Endothelial cell of umbilical vein (primary cell): ENCODE data around the gene LOXHD1. TPM values are rescaled to one million over a fixed set of nuclear protein-coding genes. Genes with fewer than 3 reads are reported as not detected.

Experiments
- BruUV-seq: library from RNA; stranded (reverse); fragments of 400-500 nt; replicated peaks from 2 replicates; lab custom pipeline; 2021; lab: Mats Ljungman, UMichigan
- CTCF ChIA-PET: fragments of 300-600, 350-600 bp; sonication (Branson Sonifier 250); formaldehyde crosslinking; loops from one replicate; lab custom pipeline; 2021; ENCODE audit warnings: antibody characterized with exemption, inconsistent platforms; lab: Charles Lee
- POLR2A ChIA-PET: fragments of 300-600, 350-600 bp; sonication (Branson Sonifier 250); formaldehyde crosslinking; loops from one replicate; lab custom pipeline; 2021; ENCODE audit warnings: antibody characterized with exemption, inconsistent platforms; lab: Charles Lee
- DNase-seq: peaks from one replicate; pipeline ENCODE4 v3.0.0-alpha.2; 2011; ENCODE audit warnings: low read depth, low spot score
- FAIRE-seq: peaks from 2 replicates; lab custom pipeline; 2011; peaks lifted over from hg19 to GRCh38; lab: Jason Lieb, UNC
- H2AFZ ChIP-seq: 2 replicates; pipeline ENCODE4 v1.6.0; 2012; ENCODE audit warnings: low read depth, low read length, control low read depth, inconsistent platforms
- H3K27ac ChIP-seq: 2 replicates; pipeline ENCODE4 v1.5.1; 2011; ENCODE audit warnings: low read depth, mild to moderate bottlenecking, control low read depth, low read length, moderate library complexity; ENCODE audit not compliant: insufficient read depth
- H3K27me3 ChIP-seq, 2 experiments: 2 replicates each; pipeline versions ENCODE4 v1.6.0 to v1.6.1; 2011; ENCODE audit warnings: low read length in 2 of 2, mixed read lengths in 1 of 2; ENCODE audit not compliant: control insufficient read depth in 2 of 2, insufficient read depth in 2 of 2
- H3K36me3 ChIP-seq, 2 experiments: 2 replicates in 1 of 2; 3 replicates in 1 of 2; pipeline ENCODE4 v1.5.1; 2011; ENCODE audit warnings: low read length in 2 of 2, mild to moderate bottlenecking in 1 of 2, moderate library complexity in 1 of 2; ENCODE audit not compliant: control insufficient read depth in 2 of 2, insufficient read depth in 2 of 2; ENCODE audit errors: extremely low read depth in 1 of 2
- H3K4me1 ChIP-seq: 3 replicates; pipeline ENCODE4 v1.5.1; 2011; ENCODE audit warnings: mild to moderate bottlenecking, low read length; ENCODE audit not compliant: control insufficient read depth, insufficient read depth; ENCODE audit errors: extremely low read depth
- H3K4me2 ChIP-seq: 2 replicates; pipeline ENCODE4 v1.6.1; 2011; ENCODE audit warnings: low read length, control low read depth, mixed read lengths; ENCODE audit not compliant: insufficient read depth
- H3K4me3 ChIP-seq, 3 experiments: fragments of 200-600 bp in 1 of 3; sonication (generic), shearing (Covaris generic) in 1 of 3; replicated peaks in 1 of 3; 2 replicates each; pipeline ENCODE4 v1.5.1; 2011 to 2016; ENCODE audit warnings: control low read depth in 3 of 3, low read length in 3 of 3, mild to moderate bottlenecking in 2 of 3, inconsistent platforms in 1 of 3, low read depth in 1 of 3, moderate library complexity in 1 of 3; ENCODE audit not compliant: insufficient read depth in 1 of 3
- H3K79me2 ChIP-seq: 2 replicates; pipeline ENCODE4 v1.6.0; 2012; ENCODE audit warnings: low read length, inconsistent platforms; ENCODE audit not compliant: control insufficient read depth, insufficient read depth
- H3K9ac ChIP-seq: replicated peaks from 2 replicates; pipeline ENCODE3; 2011; ENCODE audit warnings: low read length, control low read depth; ENCODE audit not compliant: insufficient read depth; ENCODE audit errors: extremely low read depth
- H3K9me1 ChIP-seq: replicated peaks from 3 replicates; pipeline ENCODE4 v1.6.0; 2011; ENCODE audit warnings: mild to moderate bottlenecking, low read length; ENCODE audit not compliant: control insufficient read depth, insufficient read depth; ENCODE audit errors: extremely low read depth
- H3K9me3 ChIP-seq: replicated peaks from 2 replicates; pipeline ENCODE4 v1.5.1; 2012; ENCODE audit warnings: low read length, inconsistent platforms; ENCODE audit not compliant: control insufficient read depth, insufficient read depth
- H4K20me1 ChIP-seq: replicated peaks from 2 replicates; pipeline ENCODE3; 2011; ENCODE audit warnings: mild to moderate bottlenecking, low read length; ENCODE audit not compliant: control insufficient read depth, insufficient read depth; ENCODE audit errors: extremely low read depth
- CTCF ChIP-seq, 2 donors: IDR thresholded peaks; 1 replicate in 1 of 2; 2 replicates in 1 of 2; pipeline ENCODE4 v1.5.1; 2011; ENCODE audit warnings: low read length in 2 of 2, mild to moderate bottlenecking in 2 of 2, moderate library complexity in 2 of 2, control low read depth in 1 of 2, inconsistent platforms in 1 of 2, low read depth in 1 of 2; ENCODE audit not compliant: insufficient read depth in 1 of 2; ENCODE audit errors: extremely low read depth in 1 of 2
- EZH2 ChIP-seq: IDR thresholded peaks from 2 replicates; pipeline ENCODE4 v1.6.1; 2012; ENCODE audit warnings: borderline replicate concordance, low read depth, mild to moderate bottlenecking, moderate library complexity, low read length, inconsistent platforms; ENCODE audit not compliant: severe bottlenecking
- FOS ChIP-seq: IDR thresholded peaks from 2 replicates; pipeline ENCODE4 v1.6.1; 2011; ENCODE audit warnings: mild to moderate bottlenecking, low read length, moderate library complexity, borderline replicate concordance; ENCODE audit not compliant: insufficient read depth
- GATA2 ChIP-seq: IDR thresholded peaks from 2 replicates; pipeline ENCODE4 v1.7.0; 2011; ENCODE audit warnings: low read depth, mild to moderate bottlenecking, moderate library complexity, mixed read lengths, low read length; ENCODE audit not compliant: insufficient read length, insufficient read depth
- JUN ChIP-seq: IDR thresholded peaks from 2 replicates; pipeline ENCODE4 v1.6.1; 2011; ENCODE audit warnings: borderline replicate concordance, low read depth; ENCODE audit not compliant: insufficient read length, insufficient read depth
- MAX ChIP-seq: IDR thresholded peaks from 2 replicates; pipeline ENCODE4 v1.6.1; 2011; ENCODE audit not compliant: insufficient read depth, insufficient read length
- MYC ChIP-seq: IDR thresholded peaks from one replicate; pipeline ENCODE4 v1.6.1; 2011; ENCODE audit warnings: mild to moderate bottlenecking, low read depth, low read length
- POLR2A ChIP-seq: IDR thresholded peaks from 2 replicates; pipeline ENCODE4 v1.6.1; 2012; ENCODE audit warnings: low read depth, mild to moderate bottlenecking, control low read depth, low read length
- POLR2AphosphoS5 ChIP-seq: IDR thresholded peaks from 2 replicates; pipeline ENCODE4 v1.6.1; 2012; ENCODE audit warnings: low read depth, mild to moderate bottlenecking, control low read depth, low read length, moderate library complexity; ENCODE audit not compliant: insufficient read depth
- dilution Hi-C: fragments of 300-500 bp; cut with MboI; formaldehyde crosslinking; loops from one replicate; pipeline ENCODE4 v1.15.0; 2019; ENCODE audit warnings: low sequenced_read_pairs; ENCODE audit not compliant: extremely low pct_ligation_motif_present
- intact Hi-C: fragments of 100-400 bp; cut with micrococcal nuclease; formaldehyde crosslinking; loops from one replicate; pipeline ENCODE4 v1.10.0; 2022
- polyA plus RNA-seq, 4 experiments: library from polyadenylated mRNA; depleted of rRNA in 3 of 4; stranded (reverse) in 3 of 4; unstranded in 1 of 4; fragments of >200 nt; gene quantifications; 2 replicates each; pipeline versions ENCODE4 v1.2.1 to v1.2.3, GENCODE V29; 2011 to 2012; ENCODE audit warnings: missing spikeins in 1 of 4
- total RNA-seq: library from RNA; stranded (reverse); gene quantifications from 2 replicates; pipeline ENCODE4 v1.2.3, GENCODE V29; 2021

LOXHD1 gene
- total and polyA plus RNA-seq, 2 donors (not counting 3 experiments of a cell fraction or from before 2014, with no cell fraction given) = not detected

- no peaks in the 10 kb centered on the region for H4K20me1 ChIP-seq
- H3K9me3 ChIP-seq = no peaks in the 10 kb centered on the region
- no peak overlapping the region for H3K4me3 ChIP-seq
- no TSS peak for BruUV-seq
- H3K79me2 ChIP-seq = no peaks in the 10 kb centered on the region
- DNase-seq (no peak), FAIRE-seq (no peak)
- no peaks in the 10 kb centered on the region for H3K27me3 ChIP-seq
- no peak overlapping the region for H3K4me2 ChIP-seq
- H3K9me1 ChIP-seq = no peaks in the 10 kb centered on the region
- H3K4me1 ChIP-seq = peaks cover 7% of the 10 kb centered on the region
- ChIA-PET POLR2A (no interaction called here), CTCF (interaction anchor here (1.5 kb wide), 1 partner anchor 31 kb away, joined by 7 read pairs; no protein-coding TSS in a partner anchor)
- no peaks in the 10 kb centered on the region for H3K36me3 ChIP-seq
- H2AFZ ChIP-seq = no peak overlapping the region
- dilution Hi-C loops = no loop called here
- TF ChIP-seq FOS (no peak), EZH2 (no peak), CTCF (IDR thresholded peaks at IDR 0.05; ENCODE audit: extremely low read depth in 1 of 2, insufficient read depth in 1 of 2, low read depth in 1 of 2, low read length in 2 of 2) (no peak), POLR2AphosphoS5 (no peak)
- no peak overlapping the region for H3K27ac ChIP-seq
- no peak overlapping the region for H3K9ac ChIP-seq
- intact Hi-C loops = no loop called here
Measured at GRCh38 chr18:46627136-46627535, 29.9 kb downstream of the LOXHD1 start.

- dilution Hi-C loops = no loop called here
- FAIRE-seq (no peak), DNase-seq (no peak)
- no peak overlapping the region for H2AFZ ChIP-seq
- H3K9me3 ChIP-seq = no peaks in the 10 kb centered on the region
- intact Hi-C loops = no loop called here
- ChIA-PET POLR2A (no interaction called here), CTCF (interaction anchor here (0.9 kb wide), 1 partner anchor 33 kb away, joined by 3 read pairs; no protein-coding TSS in a partner anchor)
- peaks cover 7% of the 10 kb centered on the region for H3K4me1 ChIP-seq
- no peaks in the 10 kb centered on the region for H3K36me3 ChIP-seq
- H3K27me3 ChIP-seq = no peaks in the 10 kb centered on the region
- H3K79me2 ChIP-seq = no peaks in the 10 kb centered on the region
- no peaks in the 10 kb centered on the region for H4K20me1 ChIP-seq
- H3K4me2 ChIP-seq = no peak overlapping the region
- H3K9me1 ChIP-seq = no peaks in the 10 kb centered on the region
- no peak overlapping the region for H3K4me3 ChIP-seq
- BruUV-seq = no TSS peak
- no peak overlapping the region for H3K27ac ChIP-seq
- TF ChIP-seq MYC (no peak), FOS (no peak), POLR2AphosphoS5 (no peak), EZH2 (no peak), MAX (no peak), JUN (no peak), CTCF (IDR thresholded peaks at IDR 0.05; ENCODE audit: extremely low read depth in 1 of 2, insufficient read depth in 1 of 2, low read depth in 1 of 2, low read length in 2 of 2) (no peak), POLR2A (no peak), GATA2 (no peak)
- H3K9ac ChIP-seq = no peak overlapping the region
Measured at GRCh38 chr18:46625069-46625468, 32.0 kb downstream of the LOXHD1 start.
